HG03060 (cell line): ENCODE data around the gene RUVBL1.

Experiments
- ATAC-seq: cut with Tn5 transposase; IDR thresholded peaks from one replicate; pipeline ENCODE4 v1.9.1; 2021; ENCODE audit warnings: low read depth, moderate number of reproducible peaks; ENCODE audit not compliant: unreplicated experiment

RUVBL1 gene

DNA sequence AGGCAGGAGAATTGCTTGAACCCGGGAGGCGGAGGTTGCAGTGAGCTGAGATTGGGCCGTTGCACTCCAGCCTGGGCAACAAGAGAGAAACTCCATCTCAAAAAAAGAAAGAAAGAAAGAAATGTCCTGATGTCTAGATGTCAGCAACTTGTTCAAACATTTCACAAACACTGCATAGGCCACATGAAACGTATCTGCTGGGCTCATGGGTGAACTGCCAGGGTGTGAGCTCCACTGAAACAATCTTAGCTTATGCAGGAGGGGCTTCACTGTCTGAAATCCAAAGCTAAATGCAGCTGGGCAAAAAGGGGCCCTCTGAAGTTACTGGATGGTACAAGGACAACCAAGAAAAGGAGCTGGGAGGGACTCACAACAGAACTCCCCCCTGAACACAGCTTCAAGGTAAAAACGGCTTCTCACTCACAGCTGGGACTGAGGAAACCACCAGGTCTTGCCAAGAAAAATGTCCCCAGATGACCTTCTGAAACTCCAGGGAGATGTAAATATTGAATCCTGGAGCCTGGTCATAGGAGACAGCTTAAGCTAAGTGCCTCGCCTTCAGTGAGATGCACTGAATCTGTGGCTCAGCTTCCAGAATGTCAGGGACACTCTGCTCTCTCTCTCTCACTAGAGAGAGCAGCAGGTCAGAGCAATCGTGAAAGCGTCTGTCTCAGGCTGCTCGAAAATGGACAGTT lies 39.5 kb downstream of the RUVBL1 start:
- no peak for ATAC-seq

DNA sequence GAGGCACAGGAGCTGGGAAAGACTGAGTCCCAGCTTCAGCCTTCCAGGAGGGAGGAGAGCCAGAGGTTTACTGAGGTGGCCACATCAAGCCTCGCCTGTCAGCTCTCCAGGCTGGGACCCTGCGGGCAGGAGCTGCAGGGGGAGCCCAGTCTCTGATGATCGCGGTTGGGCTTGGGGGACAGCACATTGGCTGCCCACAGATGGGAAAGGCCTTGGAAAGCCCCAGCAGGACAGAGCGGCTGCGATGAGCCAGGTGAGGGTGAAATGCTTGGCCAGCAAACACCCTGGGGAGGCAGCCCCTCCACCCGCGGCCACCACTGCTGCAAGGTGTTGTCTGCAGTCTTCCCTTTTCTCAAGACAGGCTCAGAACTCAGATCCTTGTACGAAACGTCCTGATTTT lies 40.2 kb downstream of the RUVBL1 start:
- ATAC-seq = no peak

DNA sequence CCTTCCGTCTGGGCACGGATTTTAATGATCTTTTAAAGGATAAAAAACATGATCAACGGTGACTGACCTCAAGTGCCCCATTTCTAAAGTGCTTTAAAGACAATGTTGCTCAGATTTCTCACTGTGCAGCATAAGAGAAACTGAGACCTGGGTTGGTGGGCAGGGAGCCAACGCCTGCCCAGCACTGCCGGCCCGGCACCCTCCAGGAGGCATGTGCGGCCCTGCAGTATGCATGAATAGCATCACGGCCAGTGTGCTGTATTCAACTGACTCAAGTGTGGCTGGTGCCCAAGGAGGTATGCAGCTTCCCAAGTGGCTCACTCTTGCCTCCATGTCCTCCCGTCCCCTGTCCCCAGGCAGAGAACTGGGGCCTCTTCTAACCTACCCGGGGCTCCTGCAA lies 41.1 kb downstream of the RUVBL1 start:
- ATAC-seq = no peak

DNA sequence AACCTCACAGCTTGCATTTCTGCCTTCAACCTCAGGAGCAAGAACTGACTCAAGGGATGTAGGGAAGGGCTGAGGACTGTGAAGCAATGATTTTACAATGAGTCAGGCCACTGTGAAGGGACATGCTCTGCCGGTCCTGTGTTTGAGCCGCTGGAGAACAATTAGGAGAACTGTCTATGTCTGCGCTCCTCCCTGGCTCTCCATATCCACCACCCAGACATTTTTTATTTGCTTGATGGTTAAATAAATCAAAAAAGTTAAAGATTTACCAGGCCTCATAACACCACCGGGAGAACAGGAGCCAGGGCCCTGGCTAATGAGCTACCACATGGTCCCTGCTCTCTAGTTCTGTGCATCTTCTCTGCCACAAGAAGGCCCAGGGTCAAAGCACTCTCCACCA lies 41.8 kb downstream of the RUVBL1 start:
- ATAC-seq = no peak

DNA sequence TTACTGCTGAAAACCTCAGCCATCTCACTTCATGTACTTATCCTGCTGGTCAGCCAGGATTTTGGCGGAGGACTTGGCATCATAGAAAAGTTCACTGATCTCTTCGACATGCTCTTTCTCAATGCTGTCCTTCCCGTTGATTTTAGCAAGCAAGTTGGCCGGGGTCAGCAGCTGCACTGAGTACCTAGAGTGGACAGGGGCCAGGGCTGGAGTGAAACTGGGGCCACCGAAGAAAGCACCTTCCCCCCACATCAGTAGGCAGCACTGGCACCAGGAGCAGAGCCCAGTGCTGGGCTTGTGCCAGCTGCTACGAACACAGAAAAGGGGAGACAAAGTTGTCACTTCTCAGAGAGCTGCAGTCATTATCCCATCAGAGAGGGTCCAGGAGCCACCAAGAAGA lies 42.4 kb downstream of the RUVBL1 start:
- no peak for ATAC-seq

DNA sequence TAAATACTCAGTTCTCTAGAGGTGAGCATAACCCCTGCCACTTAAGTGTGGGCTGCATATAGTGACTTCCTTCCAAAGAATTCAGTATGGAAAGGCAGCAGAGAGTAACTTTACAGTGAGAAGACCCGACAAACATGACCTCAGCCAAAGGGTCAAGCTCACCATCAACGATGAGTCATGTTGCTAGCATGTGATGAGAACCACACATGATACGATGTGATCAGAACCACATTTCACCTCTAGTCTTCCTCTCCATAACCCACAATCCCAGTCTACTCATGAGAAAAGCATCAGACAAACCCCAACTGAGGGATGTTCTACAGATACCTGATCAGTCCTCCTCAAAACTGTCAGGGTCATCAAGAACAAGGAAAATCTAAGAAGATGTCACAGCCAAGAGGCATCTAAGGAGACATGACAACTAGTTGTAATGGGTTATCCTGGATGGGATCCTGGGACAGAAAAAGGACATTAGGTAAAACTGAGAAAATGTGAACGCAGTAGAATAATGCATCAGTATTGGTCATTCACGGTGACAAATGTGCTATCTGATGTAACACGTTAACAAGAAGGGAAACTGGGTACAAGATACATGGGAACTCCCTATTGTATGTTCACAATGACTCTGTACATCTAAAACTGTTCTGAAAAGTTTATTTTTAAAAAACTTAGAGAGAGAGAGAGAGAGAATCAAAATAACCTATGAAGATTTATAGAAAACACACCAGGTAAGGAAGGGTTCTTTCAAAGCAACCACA lies 43.1 kb downstream of the RUVBL1 start:
- ATAC-seq = no peak

DNA sequence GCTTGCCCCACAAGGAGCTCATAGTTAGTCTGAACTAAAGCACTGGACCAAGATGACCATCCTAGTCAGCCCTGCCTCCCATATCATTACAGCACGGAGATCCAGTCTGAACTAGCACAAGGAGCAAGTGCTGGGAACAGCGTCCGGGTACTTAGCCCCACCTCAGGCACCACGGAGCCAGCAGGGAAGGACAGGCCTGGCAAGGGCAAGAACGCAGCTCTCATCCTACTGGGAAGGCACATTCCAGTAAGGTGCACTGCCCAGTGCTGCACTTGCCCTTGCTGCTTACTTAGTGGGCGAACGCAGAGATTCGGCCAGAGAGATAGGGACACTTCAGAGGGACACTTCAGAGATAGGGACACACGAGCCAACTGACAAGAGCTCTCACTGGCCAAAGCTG lies 43.8 kb downstream of the RUVBL1 start:
- no peak for ATAC-seq

DNA sequence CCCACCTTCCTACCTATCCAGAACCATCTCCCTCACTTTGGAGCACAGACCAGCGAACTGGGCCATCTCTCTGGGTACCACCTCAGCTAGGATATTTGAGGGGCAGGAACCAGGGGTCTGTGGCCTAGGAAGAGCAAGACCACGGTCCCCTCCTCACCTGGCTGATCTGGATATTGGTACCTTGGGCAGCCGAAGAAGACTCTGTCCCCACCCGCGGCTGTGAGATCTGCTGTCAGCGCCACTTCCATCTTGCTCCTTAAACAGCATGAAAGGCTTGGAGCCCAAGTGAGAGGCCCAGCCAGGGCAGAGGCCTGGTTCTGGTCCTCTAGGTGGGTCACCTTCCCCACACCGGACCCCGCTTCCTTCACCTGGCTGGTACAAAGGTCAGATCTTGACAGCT lies 44.7 kb downstream of the RUVBL1 start:
- no peak for ATAC-seq

DNA sequence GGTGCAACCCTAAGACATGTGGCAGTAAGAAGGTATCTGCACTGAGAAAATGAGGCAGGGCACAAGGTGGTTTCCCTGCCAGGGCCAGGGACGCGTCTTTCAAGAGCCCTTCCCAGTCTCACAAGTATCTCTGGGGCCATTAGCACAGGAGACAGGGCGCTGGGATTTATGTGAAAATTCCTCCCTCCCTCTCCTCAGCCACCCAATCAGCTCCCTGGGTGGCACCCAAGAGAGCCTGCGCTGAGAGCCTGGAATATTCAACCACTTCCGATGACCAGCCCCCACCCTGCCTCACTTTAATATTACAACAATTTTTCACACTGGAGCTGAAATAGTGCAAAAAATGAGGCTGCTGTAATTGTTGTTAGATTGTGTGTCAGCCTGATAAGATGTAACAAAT lies 45.3 kb downstream of the RUVBL1 start:
- ATAC-seq = no peak

DNA sequence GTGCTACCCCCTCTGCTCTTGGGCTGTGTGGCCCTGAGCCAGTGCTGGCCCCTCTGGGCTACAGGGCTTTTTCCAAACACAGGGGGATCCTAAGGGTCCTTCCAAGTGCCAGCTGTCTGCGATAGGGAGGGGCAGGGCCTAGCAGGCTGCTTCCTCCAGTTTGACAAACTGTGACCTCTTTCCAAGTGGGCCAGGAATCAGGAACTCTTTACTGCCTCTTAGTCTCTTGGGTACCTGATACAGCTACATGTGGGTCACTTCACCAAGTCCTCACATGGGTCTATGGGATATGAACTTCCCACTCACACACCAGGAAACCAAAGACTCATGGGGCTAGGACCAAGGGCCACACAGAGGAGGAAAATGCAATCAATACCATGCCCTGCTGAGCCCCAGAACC lies 45.9 kb downstream of the RUVBL1 start:
- no peak for ATAC-seq

DNA sequence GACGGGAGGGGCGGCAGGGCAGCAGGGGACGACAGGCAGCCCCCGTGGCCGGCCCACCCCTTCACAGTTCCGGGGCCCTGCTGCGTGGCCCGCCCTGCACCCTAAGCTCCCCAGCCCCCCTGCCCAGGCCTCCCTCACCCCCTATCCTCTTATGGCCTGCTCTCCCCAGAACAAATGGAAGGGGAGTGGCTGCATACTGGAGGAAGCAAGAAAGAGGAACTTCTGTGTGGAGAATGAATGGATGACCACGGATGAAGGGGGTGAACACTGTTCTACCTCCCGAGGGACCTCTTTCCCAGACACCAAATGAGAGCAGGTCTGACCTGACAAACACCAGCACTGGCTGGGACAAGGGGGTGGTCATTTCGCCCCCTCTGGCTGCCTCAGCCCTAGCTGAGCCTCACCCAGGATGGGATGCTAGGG lies 46.4 kb downstream of the RUVBL1 start:
- ATAC-seq = no peak

DNA sequence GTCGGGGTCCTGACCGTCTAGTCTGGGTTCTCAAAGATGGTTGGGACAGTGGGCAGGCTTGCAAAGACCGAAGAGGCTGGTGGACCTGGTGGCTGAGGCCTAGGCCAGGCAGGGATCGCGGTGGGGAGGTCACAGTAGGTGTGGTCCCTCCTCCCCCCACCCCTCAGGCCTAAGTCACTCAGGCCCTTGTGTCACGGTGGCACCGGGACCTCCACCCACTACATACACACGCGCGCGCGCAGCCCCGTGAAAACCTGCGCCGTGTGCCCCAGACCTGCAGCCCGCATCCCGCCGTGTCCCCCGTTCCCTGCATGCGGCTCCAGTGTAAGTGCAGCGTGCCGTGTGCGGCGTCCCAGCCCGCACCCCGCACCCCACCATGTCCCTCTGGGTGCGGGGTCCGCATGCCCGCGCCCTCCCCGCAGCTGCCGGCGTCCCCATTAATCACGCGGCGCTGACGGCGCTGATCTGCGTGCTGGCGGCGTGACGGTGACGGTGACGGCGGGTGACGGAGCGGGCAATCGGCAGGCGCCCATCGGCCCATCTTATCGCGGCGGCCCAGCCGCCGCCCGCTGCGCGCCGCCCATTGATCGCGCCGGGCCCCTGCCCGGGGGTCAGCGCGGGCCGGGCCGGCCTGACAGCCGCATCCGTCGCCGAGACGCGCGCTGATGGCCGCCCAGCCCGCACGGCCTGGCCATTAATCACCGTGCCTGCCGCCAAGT lies 47.0 kb downstream of the RUVBL1 start:
- no peak for ATAC-seq

DNA sequence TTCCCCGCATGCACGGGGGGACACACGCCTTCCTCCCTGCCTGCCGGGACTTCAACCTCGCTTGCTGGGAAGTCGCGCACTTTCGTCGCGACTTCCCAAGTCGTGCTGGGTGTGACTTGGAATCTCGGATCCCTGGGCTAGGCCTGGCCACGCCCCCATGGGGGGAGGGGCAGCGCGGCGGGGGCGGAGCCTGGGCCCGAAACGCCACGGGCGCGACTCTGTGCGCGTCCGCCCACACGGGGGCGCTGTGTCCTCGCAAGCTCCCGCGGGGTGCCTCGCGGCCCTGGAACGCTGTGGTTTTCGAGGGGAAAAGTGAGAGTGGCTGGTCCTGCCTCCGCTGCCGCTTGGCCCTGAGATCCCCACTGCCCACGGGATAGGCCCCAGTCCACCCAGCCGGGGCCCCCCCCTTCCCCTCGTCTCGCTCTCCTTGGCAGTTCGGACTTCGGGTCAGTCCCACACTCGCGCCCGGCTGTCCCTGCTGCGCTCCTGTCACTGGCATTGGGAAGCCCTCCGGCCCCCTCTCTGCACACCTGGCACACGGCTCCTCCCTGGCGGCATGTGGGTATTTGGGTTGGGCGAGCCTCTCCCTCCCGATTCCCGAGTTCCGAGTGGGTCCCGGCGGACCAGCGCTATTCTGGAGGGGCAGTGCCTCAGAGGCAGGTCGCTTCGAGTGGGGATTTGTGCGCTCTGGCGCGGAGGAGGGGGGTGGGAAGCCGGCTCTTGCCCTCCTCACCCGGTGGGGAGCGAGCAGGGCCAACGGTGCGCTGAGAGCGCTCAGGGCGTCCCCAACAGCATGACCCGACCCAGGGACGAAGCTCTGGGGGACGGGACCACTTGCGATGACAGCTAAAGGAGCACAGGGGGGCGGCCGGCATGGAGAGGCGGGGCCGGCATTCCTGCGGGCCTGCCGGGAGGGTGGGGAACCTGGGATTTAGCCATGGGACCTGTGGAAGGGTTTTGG lies 47.8 kb downstream of the RUVBL1 start:
- ATAC-seq = no peak

DNA sequence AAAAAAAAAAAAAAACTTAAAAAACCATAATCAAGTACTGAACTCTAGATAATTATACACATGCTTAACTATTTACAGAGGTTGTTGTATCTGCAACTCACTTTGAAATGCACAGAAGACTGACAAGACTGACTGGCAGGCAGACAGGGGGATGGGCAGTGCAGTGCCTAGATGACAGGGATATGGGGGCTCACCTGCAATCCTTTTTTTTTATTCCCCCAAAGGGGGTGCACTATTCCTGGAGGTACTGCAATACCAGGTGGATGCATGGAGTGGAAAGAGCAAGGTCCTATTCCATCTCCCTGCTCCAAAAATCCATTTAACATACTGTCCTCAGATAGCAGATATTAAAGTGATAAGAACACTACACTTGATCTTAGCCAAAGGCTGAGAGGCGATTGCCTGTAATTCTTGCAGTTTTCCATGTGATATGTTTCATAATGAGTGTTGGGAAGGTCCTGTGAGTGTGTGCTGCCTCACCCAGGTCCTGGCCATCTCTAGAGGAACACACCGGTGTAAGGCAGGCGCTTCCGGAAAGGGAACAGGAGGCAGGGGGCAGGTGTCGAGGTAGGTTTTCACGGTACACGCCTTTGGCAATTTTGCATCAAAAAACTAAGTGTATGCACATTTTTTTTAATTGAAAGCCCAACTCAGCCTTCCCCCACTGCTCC lies 48.6 kb downstream of the RUVBL1 start:
- ATAC-seq = no peak

DNA sequence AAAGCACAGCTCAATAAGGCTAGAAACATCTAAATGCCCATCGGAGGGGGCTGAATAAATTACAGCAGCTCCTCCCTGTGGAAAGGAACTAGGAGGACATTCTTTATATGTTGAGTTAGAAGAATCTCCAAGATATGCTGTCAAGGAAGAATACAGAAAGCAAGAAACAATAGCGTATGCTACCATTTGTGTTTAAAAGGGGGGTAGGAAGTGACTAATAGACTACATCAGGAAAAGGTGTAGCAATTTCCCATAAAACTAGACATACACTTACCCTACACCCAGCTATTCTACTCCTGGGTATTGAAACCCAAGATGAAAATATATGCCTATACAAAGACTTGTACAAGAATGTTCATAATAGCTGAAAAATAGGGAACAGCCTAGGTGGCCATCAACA lies 49.8 kb downstream of the RUVBL1 start:
- ATAC-seq = no peak

DNA sequence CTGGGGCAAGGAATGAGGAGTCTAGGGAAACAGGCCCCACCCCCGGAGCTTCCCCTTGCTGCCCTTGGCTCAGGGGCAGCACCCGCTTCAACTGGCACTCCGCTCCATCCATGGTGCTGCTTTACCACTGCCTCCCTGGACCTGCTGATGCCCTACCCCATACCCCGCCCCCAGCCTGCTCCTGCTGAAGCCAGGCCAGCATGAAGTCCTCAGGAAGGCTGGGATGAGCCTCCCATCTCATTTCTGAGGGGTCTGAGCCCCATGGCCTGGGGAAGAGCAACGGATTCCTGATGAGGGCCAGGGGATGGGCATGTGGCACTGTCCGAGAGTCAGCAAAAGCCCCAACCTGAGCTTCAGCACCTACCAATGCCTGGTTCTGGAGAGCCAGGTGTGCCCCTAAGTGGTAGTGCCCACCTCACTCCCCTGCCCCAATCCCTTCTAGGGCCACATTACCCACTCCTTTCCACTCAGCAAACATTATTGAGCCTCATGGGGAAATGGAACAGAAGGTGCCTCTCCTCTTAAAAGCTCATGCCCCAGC lies 50.4 kb downstream of the RUVBL1 start:
- ATAC-seq = no peak

DNA sequence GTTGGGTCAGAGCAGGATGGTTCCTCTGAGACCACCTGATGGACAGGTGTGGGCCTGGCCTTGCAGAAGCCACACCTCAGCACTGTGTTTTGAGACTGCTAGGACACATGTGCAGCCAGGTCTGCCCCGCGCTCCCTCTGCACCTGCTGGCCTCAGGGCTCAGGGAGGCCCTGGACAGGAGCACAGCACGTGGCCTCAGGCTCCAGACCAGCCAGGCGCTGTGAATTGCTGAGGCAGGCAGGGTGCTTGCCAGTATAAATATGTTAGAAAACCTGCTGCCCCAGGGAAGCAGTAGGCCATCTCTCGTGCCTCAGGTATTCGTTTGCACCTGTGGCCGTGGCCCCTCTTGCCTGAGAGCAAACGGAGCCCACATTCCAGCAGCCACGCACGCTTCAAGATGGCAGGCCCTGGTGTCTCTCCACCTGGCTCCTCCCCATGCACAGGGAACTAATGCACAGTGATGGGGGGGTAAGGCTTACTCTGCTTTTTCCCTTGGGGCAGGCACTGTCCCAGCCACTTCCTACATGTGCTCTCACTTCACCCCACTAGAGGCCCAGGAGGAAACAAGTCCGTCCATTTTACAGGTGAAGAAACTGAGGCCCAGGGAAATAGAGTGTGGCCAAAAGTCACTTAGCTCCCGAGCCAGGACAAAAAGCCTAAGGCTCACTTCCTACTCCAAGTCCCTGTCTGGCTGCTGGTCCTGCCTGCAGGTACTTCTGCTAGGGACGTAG lies 51.0 kb downstream of the RUVBL1 start:
- no peak for ATAC-seq

DNA sequence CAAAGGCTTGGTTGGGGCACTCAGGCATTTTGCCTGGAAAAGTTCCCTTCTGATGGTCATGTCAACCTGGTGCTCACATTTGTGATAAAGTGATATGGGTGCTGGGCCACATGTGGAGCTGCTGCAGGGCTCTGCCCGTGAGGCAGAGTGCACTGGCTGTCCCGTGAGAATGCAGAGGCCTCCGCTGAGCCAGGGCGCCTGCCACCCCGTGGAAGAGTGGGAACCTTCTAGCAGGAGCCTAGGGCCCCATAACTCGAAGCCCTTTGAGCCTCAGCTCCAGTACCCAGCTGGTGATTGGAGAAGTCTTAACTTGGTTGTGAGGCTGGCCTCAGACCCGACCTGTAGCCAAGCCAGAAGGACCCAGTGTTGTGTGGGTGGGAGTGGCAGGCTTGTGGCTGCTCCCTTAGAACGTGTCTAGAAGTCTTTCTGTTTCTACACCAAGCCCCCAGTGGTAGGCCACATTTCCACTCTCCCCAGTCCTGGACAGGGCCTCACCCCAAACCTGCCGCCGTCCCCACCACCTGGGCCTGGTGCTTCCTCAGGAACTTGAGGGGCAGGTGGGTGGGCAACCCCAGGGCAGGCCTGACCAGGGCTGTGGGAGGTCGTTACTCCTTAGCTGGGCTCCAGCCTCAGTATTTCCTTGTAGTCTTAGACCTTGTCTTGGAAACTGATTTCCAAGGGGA lies 51.7 kb downstream of the RUVBL1 start:
- ATAC-seq = no peak
